Measurements from ENCODE around the gene IGFBP7. TPM values are rescaled to one million over a fixed set of nuclear protein-coding genes. Genes with fewer than 3 reads are reported as not detected.

IGFBP7 gene
- total and polyA plus RNA-seq, 2 of the 8 experiments (the other 6 are each of a cell fraction or from before 2014, with no cell fraction given), result 0.17 to 0.48 TPM

DNA sequence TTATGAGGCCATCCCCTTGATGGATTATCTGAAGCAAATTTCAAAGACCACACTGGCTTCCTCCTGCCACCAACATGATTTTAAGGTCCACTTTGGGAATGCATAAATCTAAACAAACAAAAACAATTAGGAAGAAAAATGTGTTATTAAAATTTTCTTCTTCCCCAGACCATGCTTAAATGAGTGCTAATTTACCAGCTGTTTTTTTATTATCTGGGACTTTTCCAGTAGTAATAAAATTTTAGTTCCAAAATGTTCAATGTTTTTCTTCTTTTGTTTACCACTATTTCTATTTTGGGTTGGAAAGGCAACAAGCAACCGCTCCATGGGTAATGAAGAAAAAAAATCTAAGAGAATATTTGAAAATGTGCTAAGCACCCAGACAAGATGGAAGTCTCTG is 69.2 kb downstream of the IGFBP7 start (continued):
- TF ChIP-seq, protein P1, sequence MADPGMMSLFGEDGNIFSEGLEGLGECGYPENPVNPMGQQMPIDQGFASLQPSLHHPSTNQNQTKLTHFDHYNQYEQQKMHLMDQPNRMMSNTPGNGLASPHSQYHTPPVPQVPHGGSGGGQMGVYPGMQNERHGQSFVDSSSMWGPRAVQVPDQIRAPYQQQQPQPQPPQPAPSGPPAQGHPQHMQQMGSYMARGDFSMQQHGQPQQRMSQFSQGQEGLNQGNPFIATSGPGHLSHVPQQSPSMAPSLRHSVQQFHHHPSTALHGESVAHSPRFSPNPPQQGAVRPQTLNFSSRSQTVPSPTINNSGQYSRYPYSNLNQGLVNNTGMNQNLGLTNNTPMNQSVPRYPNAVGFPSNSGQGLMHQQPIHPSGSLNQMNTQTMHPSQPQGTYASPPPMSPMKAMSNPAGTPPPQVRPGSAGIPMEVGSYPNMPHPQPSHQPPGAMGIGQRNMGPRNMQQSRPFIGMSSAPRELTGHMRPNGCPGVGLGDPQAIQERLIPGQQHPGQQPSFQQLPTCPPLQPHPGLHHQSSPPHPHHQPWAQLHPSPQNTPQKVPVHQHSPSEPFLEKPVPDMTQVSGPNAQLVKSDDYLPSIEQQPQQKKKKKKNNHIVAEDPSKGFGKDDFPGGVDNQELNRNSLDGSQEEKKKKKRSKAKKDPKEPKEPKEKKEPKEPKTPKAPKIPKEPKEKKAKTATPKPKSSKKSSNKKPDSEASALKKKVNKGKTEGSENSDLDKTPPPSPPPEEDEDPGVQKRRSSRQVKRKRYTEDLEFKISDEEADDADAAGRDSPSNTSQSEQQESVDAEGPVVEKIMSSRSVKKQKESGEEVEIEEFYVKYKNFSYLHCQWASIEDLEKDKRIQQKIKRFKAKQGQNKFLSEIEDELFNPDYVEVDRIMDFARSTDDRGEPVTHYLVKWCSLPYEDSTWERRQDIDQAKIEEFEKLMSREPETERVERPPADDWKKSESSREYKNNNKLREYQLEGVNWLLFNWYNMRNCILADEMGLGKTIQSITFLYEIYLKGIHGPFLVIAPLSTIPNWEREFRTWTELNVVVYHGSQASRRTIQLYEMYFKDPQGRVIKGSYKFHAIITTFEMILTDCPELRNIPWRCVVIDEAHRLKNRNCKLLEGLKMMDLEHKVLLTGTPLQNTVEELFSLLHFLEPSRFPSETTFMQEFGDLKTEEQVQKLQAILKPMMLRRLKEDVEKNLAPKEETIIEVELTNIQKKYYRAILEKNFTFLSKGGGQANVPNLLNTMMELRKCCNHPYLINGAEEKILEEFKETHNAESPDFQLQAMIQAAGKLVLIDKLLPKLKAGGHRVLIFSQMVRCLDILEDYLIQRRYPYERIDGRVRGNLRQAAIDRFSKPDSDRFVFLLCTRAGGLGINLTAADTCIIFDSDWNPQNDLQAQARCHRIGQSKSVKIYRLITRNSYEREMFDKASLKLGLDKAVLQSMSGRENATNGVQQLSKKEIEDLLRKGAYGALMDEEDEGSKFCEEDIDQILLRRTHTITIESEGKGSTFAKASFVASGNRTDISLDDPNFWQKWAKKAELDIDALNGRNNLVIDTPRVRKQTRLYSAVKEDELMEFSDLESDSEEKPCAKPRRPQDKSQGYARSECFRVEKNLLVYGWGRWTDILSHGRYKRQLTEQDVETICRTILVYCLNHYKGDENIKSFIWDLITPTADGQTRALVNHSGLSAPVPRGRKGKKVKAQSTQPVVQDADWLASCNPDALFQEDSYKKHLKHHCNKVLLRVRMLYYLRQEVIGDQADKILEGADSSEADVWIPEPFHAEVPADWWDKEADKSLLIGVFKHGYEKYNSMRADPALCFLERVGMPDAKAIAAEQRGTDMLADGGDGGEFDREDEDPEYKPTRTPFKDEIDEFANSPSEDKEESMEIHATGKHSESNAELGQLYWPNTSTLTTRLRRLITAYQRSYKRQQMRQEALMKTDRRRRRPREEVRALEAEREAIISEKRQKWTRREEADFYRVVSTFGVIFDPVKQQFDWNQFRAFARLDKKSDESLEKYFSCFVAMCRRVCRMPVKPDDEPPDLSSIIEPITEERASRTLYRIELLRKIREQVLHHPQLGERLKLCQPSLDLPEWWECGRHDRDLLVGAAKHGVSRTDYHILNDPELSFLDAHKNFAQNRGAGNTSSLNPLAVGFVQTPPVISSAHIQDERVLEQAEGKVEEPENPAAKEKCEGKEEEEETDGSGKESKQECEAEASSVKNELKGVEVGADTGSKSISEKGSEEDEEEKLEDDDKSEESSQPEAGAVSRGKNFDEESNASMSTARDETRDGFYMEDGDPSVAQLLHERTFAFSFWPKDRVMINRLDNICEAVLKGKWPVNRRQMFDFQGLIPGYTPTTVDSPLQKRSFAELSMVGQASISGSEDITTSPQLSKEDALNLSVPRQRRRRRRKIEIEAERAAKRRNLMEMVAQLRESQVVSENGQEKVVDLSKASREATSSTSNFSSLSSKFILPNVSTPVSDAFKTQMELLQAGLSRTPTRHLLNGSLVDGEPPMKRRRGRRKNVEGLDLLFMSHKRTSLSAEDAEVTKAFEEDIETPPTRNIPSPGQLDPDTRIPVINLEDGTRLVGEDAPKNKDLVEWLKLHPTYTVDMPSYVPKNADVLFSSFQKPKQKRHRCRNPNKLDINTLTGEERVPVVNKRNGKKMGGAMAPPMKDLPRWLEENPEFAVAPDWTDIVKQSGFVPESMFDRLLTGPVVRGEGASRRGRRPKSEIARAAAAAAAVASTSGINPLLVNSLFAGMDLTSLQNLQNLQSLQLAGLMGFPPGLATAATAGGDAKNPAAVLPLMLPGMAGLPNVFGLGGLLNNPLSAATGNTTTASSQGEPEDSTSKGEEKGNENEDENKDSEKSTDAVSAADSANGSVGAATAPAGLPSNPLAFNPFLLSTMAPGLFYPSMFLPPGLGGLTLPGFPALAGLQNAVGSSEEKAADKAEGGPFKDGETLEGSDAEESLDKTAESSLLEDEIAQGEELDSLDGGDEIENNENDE (IDR thresholded peaks at IDR 0.05; ENCODE audit: insufficient replicate concordance, low read length), result no peak
- TF ChIP-seq TAF7 (optimal IDR thresholded peaks at IDR 0.05; ENCODE audit: borderline replicate concordance, low read depth, low read length) (no peak), POU5F1 (IDR thresholded peaks at IDR 0.05; ENCODE audit: low read depth, low read length) (no peak), SP4 (IDR thresholded peaks at IDR 0.05; ENCODE audit: low read length) (no peak), SIRT6 (IDR thresholded peaks at IDR 0.05; ENCODE audit: low read length) (no peak), RBBP5 (IDR thresholded peaks at IDR 0.05; ENCODE audit: borderline replicate concordance, low read depth, low read length) (no peak), NANOG (IDR thresholded peaks at IDR 0.05; ENCODE audit: insufficient read depth, low read depth, low read length, poor library complexity, severe bottlenecking) (no peak), KDM1A (IDR thresholded peaks at IDR 0.05; ENCODE audit: borderline replicate concordance, low read length) (no peak)
- TF ChIP-seq, protein P2, sequence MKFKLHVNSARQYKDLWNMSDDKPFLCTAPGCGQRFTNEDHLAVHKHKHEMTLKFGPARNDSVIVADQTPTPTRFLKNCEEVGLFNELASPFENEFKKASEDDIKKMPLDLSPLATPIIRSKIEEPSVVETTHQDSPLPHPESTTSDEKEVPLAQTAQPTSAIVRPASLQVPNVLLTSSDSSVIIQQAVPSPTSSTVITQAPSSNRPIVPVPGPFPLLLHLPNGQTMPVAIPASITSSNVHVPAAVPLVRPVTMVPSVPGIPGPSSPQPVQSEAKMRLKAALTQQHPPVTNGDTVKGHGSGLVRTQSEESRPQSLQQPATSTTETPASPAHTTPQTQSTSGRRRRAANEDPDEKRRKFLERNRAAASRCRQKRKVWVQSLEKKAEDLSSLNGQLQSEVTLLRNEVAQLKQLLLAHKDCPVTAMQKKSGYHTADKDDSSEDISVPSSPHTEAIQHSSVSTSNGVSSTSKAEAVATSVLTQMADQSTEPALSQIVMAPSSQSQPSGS (IDR thresholded peaks at IDR 0.05; ENCODE audit: low read length), result no peak
